Measurements from ENCODE around the gene KLHL36. TPM values are rescaled to one million over a fixed set of nuclear protein-coding genes. Genes with fewer than 3 reads are reported as not detected.

Gene KLHL36
- total and polyA plus RNA-seq, 2 donors from 2014 or later, result 13.7 to 76.6 TPM

DNA sequence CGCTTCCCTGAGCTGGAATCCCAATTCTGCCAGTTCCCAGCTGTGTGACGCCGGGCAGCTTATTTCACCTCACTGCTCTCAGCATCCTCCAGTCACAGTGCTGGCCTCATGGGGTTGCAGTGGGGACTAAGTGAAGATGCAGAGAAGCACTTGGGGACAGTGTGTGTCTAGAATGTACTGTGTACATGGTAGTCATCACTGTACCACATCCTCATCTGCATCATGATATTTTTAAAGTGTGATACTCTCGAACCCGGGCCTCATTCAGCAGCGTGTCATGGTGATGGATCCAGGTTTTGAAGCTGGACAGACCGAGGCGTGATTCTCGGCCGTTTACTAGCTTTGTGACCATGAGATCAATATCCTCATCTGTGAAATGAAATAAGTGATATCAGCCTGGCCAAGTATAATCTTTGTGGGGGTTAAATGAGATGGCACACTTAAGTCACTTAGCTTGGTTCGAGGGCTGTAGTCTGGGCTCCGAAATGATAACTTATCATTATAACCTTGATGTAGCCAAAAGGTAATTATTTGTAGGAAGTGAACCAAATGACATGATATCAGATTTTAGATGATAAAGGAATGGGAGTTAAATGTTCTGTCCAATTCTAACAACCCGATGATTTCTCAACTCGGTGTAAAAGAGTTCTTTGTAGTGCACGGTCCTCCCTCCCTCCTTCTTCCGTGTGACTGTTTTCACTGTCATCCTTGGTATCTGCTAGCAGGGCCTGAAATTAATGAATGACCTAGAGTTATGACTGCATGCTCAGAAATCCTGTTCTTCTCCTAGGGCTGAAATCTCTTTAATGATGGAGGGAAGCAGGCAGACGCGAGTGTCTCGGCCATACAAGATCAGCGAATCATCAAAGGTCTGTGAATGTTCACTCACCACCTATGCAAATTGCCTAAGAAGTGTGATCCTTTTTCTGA lies 2.0 kb downstream of the KLHL36 start:
- Histone ChIP-seq H3K36me3 (ENCODE audit: control insufficient read depth in 2 of 3, insufficient read depth in 3 of 3, low read length in 3 of 3) (peaks cover 0 to 20% (median 5%) of the 10 kb centered on the region in 3 donors), H3K4me1 (ENCODE audit: control insufficient read depth in 2 of 3, insufficient read depth in 2 of 3, low read depth in 1 of 3, low read length in 3 of 3) (peaks cover 0 to 12% (median 6%) of the 10 kb centered on the region in 3 donors), H3K27ac (ENCODE audit: low read depth in 2 of 2, low read length in 2 of 2) (no peak overlapping the region), H3K27me3 (ENCODE audit: control insufficient read depth, insufficient read depth, low read length) (no peaks in the 10 kb centered on the region), H3K9me3 (ENCODE audit: control insufficient read depth in 2 of 3, insufficient read depth in 1 of 3, low read length in 3 of 3) (no peaks in the 10 kb centered on the region), H3K4me3 (ENCODE audit: low read length in 3 of 3) (no peak overlapping the region), H3K9ac (ENCODE audit: low read length in 3 of 3) (no peak overlapping the region)
- intact Hi-C loops (cut with DNase I), result no loop called here
- TF ChIP-seq, protein P1, sequence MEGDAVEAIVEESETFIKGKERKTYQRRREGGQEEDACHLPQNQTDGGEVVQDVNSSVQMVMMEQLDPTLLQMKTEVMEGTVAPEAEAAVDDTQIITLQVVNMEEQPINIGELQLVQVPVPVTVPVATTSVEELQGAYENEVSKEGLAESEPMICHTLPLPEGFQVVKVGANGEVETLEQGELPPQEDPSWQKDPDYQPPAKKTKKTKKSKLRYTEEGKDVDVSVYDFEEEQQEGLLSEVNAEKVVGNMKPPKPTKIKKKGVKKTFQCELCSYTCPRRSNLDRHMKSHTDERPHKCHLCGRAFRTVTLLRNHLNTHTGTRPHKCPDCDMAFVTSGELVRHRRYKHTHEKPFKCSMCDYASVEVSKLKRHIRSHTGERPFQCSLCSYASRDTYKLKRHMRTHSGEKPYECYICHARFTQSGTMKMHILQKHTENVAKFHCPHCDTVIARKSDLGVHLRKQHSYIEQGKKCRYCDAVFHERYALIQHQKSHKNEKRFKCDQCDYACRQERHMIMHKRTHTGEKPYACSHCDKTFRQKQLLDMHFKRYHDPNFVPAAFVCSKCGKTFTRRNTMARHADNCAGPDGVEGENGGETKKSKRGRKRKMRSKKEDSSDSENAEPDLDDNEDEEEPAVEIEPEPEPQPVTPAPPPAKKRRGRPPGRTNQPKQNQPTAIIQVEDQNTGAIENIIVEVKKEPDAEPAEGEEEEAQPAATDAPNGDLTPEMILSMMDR (IDR thresholded peaks at IDR 0.05; ENCODE audit: borderline replicate concordance, extremely low read depth, insufficient read depth), result no peak
- FAIRE-seq (no peak), DNase-seq (peak in 1 of 5 donors; percentile 20)

DNA sequence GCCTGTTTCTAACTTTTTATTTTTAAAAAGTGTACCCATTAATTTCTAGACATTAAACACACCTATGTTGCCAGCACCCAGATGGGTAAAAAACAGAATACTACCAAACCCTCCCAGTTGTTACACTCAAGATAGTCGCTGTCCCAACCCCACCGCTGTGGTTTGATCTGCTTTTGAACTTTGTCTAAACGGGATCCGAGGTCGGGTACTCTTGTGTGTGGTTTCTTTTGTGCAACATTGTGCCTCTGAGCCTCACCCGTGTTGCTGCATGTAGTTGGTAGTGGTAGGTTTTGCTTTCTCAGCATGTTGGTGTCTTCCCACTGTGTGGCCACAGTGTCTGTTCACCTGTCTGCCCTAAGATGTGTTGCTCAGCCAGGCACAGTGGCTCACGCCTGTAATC lies 4.3 kb downstream of the KLHL36 start:
- TF ChIP-seq, protein P1 (IDR thresholded peaks at IDR 0.05; ENCODE audit: borderline replicate concordance, extremely low read depth, insufficient read depth), result no peak
- H3K27me3 ChIP-seq (ENCODE audit: control insufficient read depth, insufficient read depth, low read length), result no peaks in the 10 kb centered on the region
- H3K36me3 ChIP-seq (ENCODE audit: control insufficient read depth in 2 of 3, insufficient read depth in 3 of 3, low read length in 3 of 3), result peaks cover 0 to 28% (median 10%) of the 10 kb centered on the region in 3 donors
- H3K4me1 ChIP-seq (ENCODE audit: control insufficient read depth in 2 of 3, insufficient read depth in 2 of 3, low read depth in 1 of 3, low read length in 3 of 3), result peaks cover 0 to 11% (median 4%) of the 10 kb centered on the region in 3 donors
- H3K9me3 ChIP-seq (ENCODE audit: control insufficient read depth in 2 of 3, insufficient read depth in 1 of 3, low read length in 3 of 3), result no peaks in the 10 kb centered on the region
- DNase-seq, result peak in 1 of 5 donors; percentile 22
- H3K27ac ChIP-seq (ENCODE audit: low read depth in 2 of 2, low read length in 2 of 2), result no peak overlapping the region
- FAIRE-seq, result no peak
- intact Hi-C loops (cut with DNase I), result no loop called here
- no peak overlapping the region for H3K9ac ChIP-seq (ENCODE audit: low read length in 3 of 3)
- no peak overlapping the region for H3K4me3 ChIP-seq (ENCODE audit: low read length in 3 of 3)

DNA sequence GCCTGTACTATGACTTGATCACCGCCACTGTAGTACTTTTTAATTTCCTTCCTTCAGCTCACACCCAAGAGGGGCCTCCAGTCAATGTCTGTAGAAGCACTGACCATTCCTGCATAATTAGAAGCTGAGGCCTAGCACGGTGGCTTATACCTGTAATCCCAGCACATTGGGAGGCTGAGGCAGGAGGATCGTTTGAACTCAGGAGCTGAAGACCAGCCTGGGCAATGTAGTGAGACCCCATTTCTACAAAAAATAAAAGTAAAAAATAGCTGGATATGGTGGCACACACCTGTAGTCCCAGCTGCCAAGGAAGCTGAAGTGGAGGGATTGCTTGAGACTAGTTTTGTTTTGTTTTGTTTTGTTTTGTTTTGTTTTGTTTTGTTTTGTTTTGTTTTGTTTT lies 5.9 kb downstream of the KLHL36 start:
- Histone ChIP-seq H3K27me3 (ENCODE audit: control insufficient read depth, insufficient read depth, low read length) (no peaks in the 10 kb centered on the region), H3K36me3 (ENCODE audit: control insufficient read depth in 2 of 3, insufficient read depth in 3 of 3, low read length in 3 of 3) (peaks cover 0 to 45% (median 20%) of the 10 kb centered on the region in 3 donors), H3K4me3 (ENCODE audit: low read length in 3 of 3) (no peak overlapping the region), H3K4me1 (ENCODE audit: control insufficient read depth in 2 of 3, insufficient read depth in 2 of 3, low read depth in 1 of 3, low read length in 3 of 3) (peaks cover 0 to 4% (median 0%) of the 10 kb centered on the region in 3 donors), H3K27ac (ENCODE audit: low read depth in 2 of 2, low read length in 2 of 2) (no peak overlapping the region), H3K9ac (ENCODE audit: low read length in 3 of 3) (no peak overlapping the region), H3K9me3 (ENCODE audit: control insufficient read depth in 2 of 3, insufficient read depth in 1 of 3, low read length in 3 of 3) (no peaks in the 10 kb centered on the region)
- FAIRE-seq, result no peak
- intact Hi-C loops (cut with DNase I), result no loop called here
- TF ChIP-seq, protein P1 (IDR thresholded peaks at IDR 0.05; ENCODE audit: borderline replicate concordance, extremely low read depth, insufficient read depth), result no peak
- DNase-seq, result no peak

All from kidney (tissue), 14 donors.